ENCODE results near the gene LRFN3.

DNA sequence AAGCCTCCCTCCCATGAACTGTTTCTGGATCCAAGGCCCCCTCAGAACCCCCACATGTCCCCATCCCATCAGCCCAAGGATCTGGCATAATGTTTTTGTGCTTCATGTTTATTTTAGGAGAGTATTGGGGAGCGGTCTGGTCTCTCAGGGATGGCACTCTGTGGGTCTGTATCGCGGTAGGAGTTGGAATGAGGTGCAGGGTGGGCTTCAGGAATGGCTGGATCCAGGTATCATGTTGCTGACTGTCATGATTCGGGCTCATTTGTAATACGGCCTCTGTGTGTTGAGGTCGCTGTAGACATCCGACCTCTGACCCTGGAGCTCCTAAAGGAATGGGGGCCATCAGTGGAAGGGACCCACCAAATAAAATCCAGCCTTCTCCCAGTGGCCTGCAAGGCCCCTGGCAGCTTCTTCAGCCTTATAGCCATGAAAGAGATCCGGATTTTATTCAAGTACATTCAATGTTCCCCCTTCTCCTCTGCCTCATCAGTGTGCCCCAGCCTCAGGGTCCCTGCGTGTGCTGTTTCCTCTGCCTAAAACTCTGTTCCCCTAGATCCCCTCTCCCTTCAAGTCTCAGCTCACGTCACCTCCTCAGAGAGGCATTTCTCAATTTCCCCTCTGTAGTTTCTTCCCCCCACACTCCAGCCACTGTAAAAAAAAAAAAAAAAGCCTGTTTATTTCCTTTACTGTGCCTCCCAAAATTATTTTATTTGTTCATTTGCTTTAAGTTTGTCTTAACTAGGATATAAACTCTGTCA lies 31.7 kb upstream of the LRFN3 start:
- TF ChIP-seq, protein P1, sequence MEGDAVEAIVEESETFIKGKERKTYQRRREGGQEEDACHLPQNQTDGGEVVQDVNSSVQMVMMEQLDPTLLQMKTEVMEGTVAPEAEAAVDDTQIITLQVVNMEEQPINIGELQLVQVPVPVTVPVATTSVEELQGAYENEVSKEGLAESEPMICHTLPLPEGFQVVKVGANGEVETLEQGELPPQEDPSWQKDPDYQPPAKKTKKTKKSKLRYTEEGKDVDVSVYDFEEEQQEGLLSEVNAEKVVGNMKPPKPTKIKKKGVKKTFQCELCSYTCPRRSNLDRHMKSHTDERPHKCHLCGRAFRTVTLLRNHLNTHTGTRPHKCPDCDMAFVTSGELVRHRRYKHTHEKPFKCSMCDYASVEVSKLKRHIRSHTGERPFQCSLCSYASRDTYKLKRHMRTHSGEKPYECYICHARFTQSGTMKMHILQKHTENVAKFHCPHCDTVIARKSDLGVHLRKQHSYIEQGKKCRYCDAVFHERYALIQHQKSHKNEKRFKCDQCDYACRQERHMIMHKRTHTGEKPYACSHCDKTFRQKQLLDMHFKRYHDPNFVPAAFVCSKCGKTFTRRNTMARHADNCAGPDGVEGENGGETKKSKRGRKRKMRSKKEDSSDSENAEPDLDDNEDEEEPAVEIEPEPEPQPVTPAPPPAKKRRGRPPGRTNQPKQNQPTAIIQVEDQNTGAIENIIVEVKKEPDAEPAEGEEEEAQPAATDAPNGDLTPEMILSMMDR (IDR thresholded peaks at IDR 0.05), result no peak
- no peak for TF ChIP-seq POLR2A (IDR thresholded peaks at IDR 0.05)

All from Peyer's patch (tissue), 4 donors.